T47D (cell line): Measurements from ENCODE around the gene ADGRL3.

Source experiments
- DNase-seq, 2 experiments: peaks; one replicate each; pipeline versions ENCODE4 v3.0.0 to v3.0.0-alpha.2; 2011 to 2012; ENCODE audit warnings: low read depth in 1 of 2, low spot score in 1 of 2
- JUND ChIP-seq: IDR thresholded peaks from 2 replicates; pipeline ENCODE4 v1.6.1; 2012; ENCODE audit warnings: low read depth
- in situ Hi-C: cut with HindIII; loops from 2 replicates; pipeline ENCODE4 v1.10.0; 2016; ENCODE audit warnings: low sequenced_read_pairs, low pct_unique_long_range_greater_than_20kb

The ADGRL3 gene

GRCh38 chr4:61214680-61215079, 14.6 kb downstream of the ADGRL3 start:
- DNase-seq = no peak
- in situ Hi-C loops = no loop called here
- TF ChIP-seq JUND = no peak

- DNase-seq = no peak
Measured at GRCh38 chr4:61217222-61217621, 17.1 kb downstream of the ADGRL3 start.

GRCh38 chr4:61220556-61220955, 20.4 kb downstream of the ADGRL3 start:
- no peak for DNase-seq
- TF ChIP-seq JUND = no peak
- in situ Hi-C loops = no loop called here

More at GRCh38 chr4:61217222-61217621, 17.1 kb downstream of the ADGRL3 start:
- in situ Hi-C loops = no loop called here
- no peak for TF ChIP-seq JUND

GRCh38 chr4:61223385-61223784, 23.3 kb downstream of the ADGRL3 start:
- in situ Hi-C loops = no loop called here
- no peak for TF ChIP-seq JUND
- DNase-seq = peak in 1 of 2 experiments; percentile 9

GRCh38 chr4:61224573-61224972, 24.4 kb downstream of the ADGRL3 start:
- TF ChIP-seq JUND = no peak
- DNase-seq = no peak
- in situ Hi-C loops = no loop called here

- no peak for TF ChIP-seq JUND
- DNase-seq = no peak
- in situ Hi-C loops = no loop called here
Measured at GRCh38 chr4:61225656-61226055, 25.5 kb downstream of the ADGRL3 start.

GRCh38 chr4:61231421-61231820, 31.3 kb downstream of the ADGRL3 start:
- in situ Hi-C loops = no loop called here
- TF ChIP-seq JUND = no peak

GRCh38 chr4:61239250-61239649, 39.1 kb downstream of the ADGRL3 start:
- no peak for DNase-seq
- TF ChIP-seq JUND = no peak
- in situ Hi-C loops = no loop called here

More at GRCh38 chr4:61231421-61231820, 31.3 kb downstream of the ADGRL3 start:
- no peak for DNase-seq

GRCh38 chr4:61243962-61244361, 43.8 kb downstream of the ADGRL3 start:
- in situ Hi-C loops = no loop called here
- DNase-seq = no peak

GRCh38 chr4:61245069-61245714, 45.1 kb downstream of the ADGRL3 start:
- in situ Hi-C loops = no loop called here
- TF ChIP-seq JUND = no peak
- DNase-seq = no peak

More at GRCh38 chr4:61243962-61244361, 43.8 kb downstream of the ADGRL3 start:
- no peak for TF ChIP-seq JUND

GRCh38 chr4:61246034-61246433, 45.9 kb downstream of the ADGRL3 start:
- in situ Hi-C loops = no loop called here
- no peak for DNase-seq
- no peak for TF ChIP-seq JUND

- no peak for DNase-seq
- TF ChIP-seq JUND = no peak
- in situ Hi-C loops = no loop called here
Measured at GRCh38 chr4:61248705-61249104, 48.6 kb downstream of the ADGRL3 start.

GRCh38 chr4:61251129-61251528, 51.0 kb downstream of the ADGRL3 start:
- in situ Hi-C loops = no loop called here
- DNase-seq = no peak
- TF ChIP-seq JUND = no peak

GRCh38 chr4:61254406-61254805, 54.3 kb downstream of the ADGRL3 start:
- no peak for DNase-seq
- in situ Hi-C loops = no loop called here

GRCh38 chr4:61273233-61273632, 73.1 kb downstream of the ADGRL3 start:
- no peak for DNase-seq
- no peak for TF ChIP-seq JUND
- in situ Hi-C loops = no loop called here

More at GRCh38 chr4:61254406-61254805, 54.3 kb downstream of the ADGRL3 start:
- TF ChIP-seq JUND = no peak
